Spinal cord (tissue), 10 donors: Measurements from ENCODE around the gene MAS1L. TPM values are rescaled to one million over a fixed set of nuclear protein-coding genes. Genes with fewer than 3 reads are reported as not detected.
"Not testable (repeated sequence)": the region's sequence is repeated elsewhere in the genome, so short reads cannot be mapped to it uniquely, and the experiment has no call there.

Experiments
- DNase-seq, 6 donors: peaks; one replicate each; pipeline versions ENCODE4 v3.0.0 to v3.0.0-alpha.2; 2013 to 2015; ENCODE audit warnings: low spot score in 6 of 6, low read depth in 4 of 6
- H3K27ac ChIP-seq: one replicate; pipeline ENCODE4 v1.5.1; 2013; ENCODE audit warnings: low read depth, low read length, control low read depth
- H3K27me3 ChIP-seq: one replicate; pipeline ENCODE4 v1.6.1; 2013; ENCODE audit warnings: low read length; ENCODE audit not compliant: control insufficient read depth, insufficient read depth
- H3K36me3 ChIP-seq: one replicate; pipeline ENCODE4 v1.6.1; 2013; ENCODE audit warnings: low read length; ENCODE audit not compliant: control insufficient read depth, insufficient read depth
- H3K4me1 ChIP-seq: one replicate; pipeline ENCODE4 v1.6.1; 2013; ENCODE audit warnings: low read length; ENCODE audit not compliant: control insufficient read depth, insufficient read depth
- H3K4me3 ChIP-seq: one replicate; pipeline ENCODE4 v1.5.1; 2013; ENCODE audit warnings: low read depth, low read length, control low read depth
- H3K9me3 ChIP-seq: one replicate; pipeline ENCODE4 v1.6.1; 2013; ENCODE audit warnings: low read length; ENCODE audit not compliant: control insufficient read depth, insufficient read depth
- WGBS: methylation state at CpG from one replicate; pipeline ENCODE4 v1.1.5; 2013; ENCODE audit warnings: missing lambda C conversion rate; ENCODE audit not compliant: insufficient coverage; 5-methylcytosine and 5-hydroxymethylcytosine counted together
- polyA plus RNA-seq, 2 donors: library from polyadenylated mRNA; unstranded; fragments of 120-200 nt; gene quantifications; one replicate each; pipeline ENCODE4 v1.2.1, GENCODE V29; 2013; ENCODE audit not compliant: insufficient read length in 2 of 2
- total RNA-seq, 2 donors: library from RNA; depleted of rRNA in 1 of 2; stranded (reverse); fragments of 120-200 nt in 1 of 2; fragments of >200 nt in 1 of 2; gene quantifications; one replicate each; pipeline versions ENCODE4 v1.2.3 to v1.2.4, GENCODE V29; 2013 to 2014
- donor health status: healthy.

MAS1L gene
- total and polyA plus RNA-seq, 4 donors = not detected

DNA sequence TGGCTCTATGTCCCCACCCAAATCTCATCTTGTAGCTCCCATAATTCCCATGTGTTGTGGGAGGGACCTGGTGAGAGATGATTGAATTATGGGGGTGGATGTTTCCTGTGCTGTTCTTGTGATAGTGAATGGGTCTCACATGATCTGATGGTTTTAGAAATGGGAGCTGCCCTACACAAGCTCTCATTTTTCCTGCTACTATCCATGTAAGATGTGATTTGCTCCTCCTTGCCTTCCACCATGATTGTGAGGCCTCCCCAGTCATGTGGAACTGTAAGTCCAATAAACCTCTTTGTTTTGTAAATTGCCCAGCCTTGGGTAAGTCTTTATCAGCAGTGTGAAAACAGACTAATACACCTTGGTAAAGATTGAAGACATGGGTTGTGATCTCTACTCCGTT lies 43.7 kb downstream of the MAS1L start:
- 88% methylated on average over 1 of the region's 1 CpG for WGBS
- not testable (repeated sequence) for H3K27me3 ChIP-seq

DNA sequence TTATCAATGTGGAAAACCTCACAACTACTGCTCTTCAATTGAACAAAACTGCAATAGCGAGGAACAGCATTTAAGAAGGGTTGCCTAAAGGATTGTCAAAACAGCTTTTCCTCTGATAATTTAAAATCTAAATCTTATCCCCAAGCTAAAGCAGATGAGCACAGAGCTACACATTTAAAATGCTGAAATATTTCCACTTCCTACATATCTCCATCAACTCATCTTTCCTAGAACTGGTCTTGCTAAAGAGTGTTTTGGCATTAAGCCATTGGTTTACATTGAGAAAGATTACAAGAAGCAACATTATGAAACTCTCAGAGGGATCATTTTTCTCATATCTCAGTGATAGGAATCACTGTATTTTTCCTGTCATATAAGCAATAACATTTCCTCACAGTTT lies 45.0 kb downstream of the MAS1L start:
- no CpG with 5 or more reads among the region's 1 CpG for WGBS
- Histone ChIP-seq H3K36me3 (no peaks in the 10 kb centered on the region), H3K27me3 (no peaks in the 10 kb centered on the region), H3K4me1 (no peaks in the 10 kb centered on the region), H3K27ac (no peak overlapping the region), H3K4me3 (no peak overlapping the region), H3K9me3 (no peaks in the 10 kb centered on the region)
- DNase-seq = peak in 1 of 6 donors; percentile 10

More for the DNA sequence above, 43.7 kb downstream of the MAS1L start:
- not testable (repeated sequence) for H3K9me3 ChIP-seq, H3K36me3 ChIP-seq, DNase-seq, H3K4me1 ChIP-seq, H3K27ac ChIP-seq, H3K4me3 ChIP-seq

- Histone ChIP-seq H3K27ac (no peak within 1 kb of the TSS), H3K27me3 (no peaks in the 10 kb centered on the region), H3K9me3 (no peaks in the 10 kb centered on the region), H3K4me3 (no peak within 1 kb of the TSS), H3K36me3 (no peaks in the 10 kb centered on the region), H3K4me1 (no peaks in the 10 kb centered on the region)
- no peak for DNase-seq
These were observed 48.8 kb downstream of the MAS1L start, which contains the start of gene OR10C1 for GRCh38 chr6:29439006-29439405. Gene OR10C1 (plus strand): TSS chr6:29439306. CDS start chr6:29440016, 710 bp downstream.

DNA sequence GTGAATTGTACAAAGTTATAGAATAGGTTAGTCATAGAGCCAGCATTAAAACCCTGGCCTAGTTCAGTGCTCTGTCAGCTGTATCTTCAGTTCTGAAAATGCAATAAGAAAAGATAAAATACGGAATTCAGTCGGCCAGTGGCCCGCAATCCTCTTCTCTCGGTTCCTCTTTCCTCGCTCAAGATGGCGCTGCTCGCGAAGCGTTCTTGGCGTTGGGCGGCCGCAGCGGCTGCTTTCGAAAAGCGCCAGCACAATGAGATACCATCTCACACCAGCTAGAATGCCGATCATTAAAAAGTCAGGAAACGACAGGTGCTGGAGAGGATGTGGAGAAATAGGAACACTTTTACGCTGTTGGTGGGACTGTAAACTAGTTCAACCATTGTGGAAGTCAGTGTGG lies 51.0 kb downstream of the MAS1L start:
- H3K4me3 ChIP-seq, H3K36me3 ChIP-seq, H3K27me3 ChIP-seq, H3K27ac ChIP-seq, H3K4me1 ChIP-seq, H3K9me3 ChIP-seq, DNase-seq: not testable (repeated sequence)
- 62% methylated on average over 9 of the region's 18 CpGs for WGBS

Other genes starting within 250 kb of the MAS1L start
- under 1 TPM in 1 of 2 donors, not detected in 1; 0.40 TPM for gene OR14J1, start 186.3 kb downstream of the MAS1L start, total RNA-seq
- under 1 TPM; 0.06 to 0.08 TPM for gene OR14J1, start 186.3 kb downstream of the MAS1L start, polyA plus RNA-seq
- gene OR5V1, start 119.1 kb downstream of the MAS1L start, total RNA-seq = not detected
- gene OR5V1, start 119.1 kb downstream of the MAS1L start, polyA plus RNA-seq = not detected
- not detected for gene OR12D3, start 112.7 kb downstream of the MAS1L start, total RNA-seq
- gene OR12D3, start 112.7 kb downstream of the MAS1L start, polyA plus RNA-seq = not detected
- under 1 TPM in 1 of 2 donors, not detected in 1; 0.22 TPM for gene OR12D2, start 92.3 kb downstream of the MAS1L start, total RNA-seq
- gene OR12D2, start 92.3 kb downstream of the MAS1L start, polyA plus RNA-seq = not detected
- gene OR12D1, start 73.0 kb downstream of the MAS1L start, total RNA-seq = under 1 TPM in 1 of 2 donors, not detected in 1; 0.20 TPM
- not detected for gene OR12D1, start 73.0 kb downstream of the MAS1L start, polyA plus RNA-seq
- gene OR10C1, start 48.6 kb downstream of the MAS1L start, total RNA-seq = not detected
- not detected for gene OR10C1, start 48.6 kb downstream of the MAS1L start, polyA plus RNA-seq
- gene OR11A1, start 30.9 kb downstream of the MAS1L start, total RNA-seq = not detected
- gene OR11A1, start 30.9 kb downstream of the MAS1L start, polyA plus RNA-seq = not detected
- not detected for gene OR2H1, start 30.8 kb downstream of the MAS1L start, total RNA-seq
- under 1 TPM; 0.27 to 0.33 TPM for gene OR2H1, start 30.8 kb downstream of the MAS1L start, polyA plus RNA-seq
- gene UBD, start 71.8 kb upstream of the MAS1L start, total RNA-seq = under 1 TPM; 0.50 to 0.94 TPM
- gene UBD, start 71.8 kb upstream of the MAS1L start, polyA plus RNA-seq = under 1 TPM in 1 of 2 donors, not detected in 1; 0.27 TPM
- gene OR2H2, start 97.2 kb upstream of the MAS1L start, total RNA-seq = not detected
- gene OR2H2, start 97.2 kb upstream of the MAS1L start, polyA plus RNA-seq = 1 to 10 TPM; 2.0 to 2.7 TPM
- 100 to 1,000 TPM in 1 of 2 donors, 10 to 100 TPM in 1; 97.9 to 125 TPM for gene GABBR1, start 145.2 kb upstream of the MAS1L start, total RNA-seq
- 100 to 1,000 TPM; 415 to 438 TPM for gene GABBR1, start 145.2 kb upstream of the MAS1L start, polyA plus RNA-seq
- 10 to 100 TPM; 22.6 to 82.9 TPM for gene MOG, start 169.1 kb upstream of the MAS1L start, total RNA-seq
- 100 to 1,000 TPM; 223 to 225 TPM for gene MOG, start 169.1 kb upstream of the MAS1L start, polyA plus RNA-seq
- not detected for gene ZFP57, start 193.2 kb upstream of the MAS1L start, total RNA-seq
- 1 to 10 TPM; 5.9 to 7.1 TPM for gene ZFP57, start 193.2 kb upstream of the MAS1L start, polyA plus RNA-seq
- 10 to 100 TPM in 1 of 2 donors, 1 to 10 TPM in 1; 8.9 to 12.7 TPM for gene HLA-F, start 235.5 kb upstream of the MAS1L start, total RNA-seq
- gene HLA-F, start 235.5 kb upstream of the MAS1L start, polyA plus RNA-seq = 1 to 10 TPM; 2.3 to 6.8 TPM